GM10248 (cell line): Measurements from ENCODE around the gene MAN1C1.

Experiments used
- CTCF ChIA-PET: fragments of 300-600 bp; sonication (Branson Sonifier 250); formaldehyde crosslinking; extraction: SDS; loops from one replicate; lab custom pipeline; 2021; ENCODE audit warnings: antibody characterized with exemption; lab: Yijun Ruan, JAX
- POLR2A ChIA-PET: fragments of 350-650 bp; sonication (Branson Sonifier 250); formaldehyde crosslinking; extraction: SDS; loops from one replicate; lab custom pipeline; 2020; ENCODE audit warnings: antibody characterized with exemption; lab: Yijun Ruan, JAX
- DNase-seq: peaks from one replicate; pipeline ENCODE4 v3.0.0; 2012; ENCODE audit errors: extremely low spot score
- TF ChIP-seq, protein P1 (sequence below): IDR thresholded peaks from 2 replicates; pipeline ENCODE4 v1.5.1; 2012; ENCODE audit warnings: mild to moderate bottlenecking, low read depth; ENCODE audit errors: extremely low read depth, missing control alignments, control extremely low read depth

Gene MAN1C1

DNA sequence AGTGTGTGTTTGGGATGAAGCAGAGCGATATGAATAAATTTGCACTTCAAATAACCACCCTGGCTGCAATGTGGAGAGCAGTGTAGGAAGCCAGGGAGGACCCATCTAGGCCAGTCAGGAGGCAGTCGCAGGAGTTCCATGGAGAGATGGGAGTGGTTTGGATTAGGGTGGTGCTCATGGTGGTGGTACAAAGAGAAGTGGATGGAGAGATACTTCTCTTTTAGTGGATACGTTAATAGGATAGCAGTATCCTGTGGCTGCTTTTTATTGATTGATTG is 58.2 kb downstream of the MAN1C1 start:
- TF ChIP-seq, protein P1, sequence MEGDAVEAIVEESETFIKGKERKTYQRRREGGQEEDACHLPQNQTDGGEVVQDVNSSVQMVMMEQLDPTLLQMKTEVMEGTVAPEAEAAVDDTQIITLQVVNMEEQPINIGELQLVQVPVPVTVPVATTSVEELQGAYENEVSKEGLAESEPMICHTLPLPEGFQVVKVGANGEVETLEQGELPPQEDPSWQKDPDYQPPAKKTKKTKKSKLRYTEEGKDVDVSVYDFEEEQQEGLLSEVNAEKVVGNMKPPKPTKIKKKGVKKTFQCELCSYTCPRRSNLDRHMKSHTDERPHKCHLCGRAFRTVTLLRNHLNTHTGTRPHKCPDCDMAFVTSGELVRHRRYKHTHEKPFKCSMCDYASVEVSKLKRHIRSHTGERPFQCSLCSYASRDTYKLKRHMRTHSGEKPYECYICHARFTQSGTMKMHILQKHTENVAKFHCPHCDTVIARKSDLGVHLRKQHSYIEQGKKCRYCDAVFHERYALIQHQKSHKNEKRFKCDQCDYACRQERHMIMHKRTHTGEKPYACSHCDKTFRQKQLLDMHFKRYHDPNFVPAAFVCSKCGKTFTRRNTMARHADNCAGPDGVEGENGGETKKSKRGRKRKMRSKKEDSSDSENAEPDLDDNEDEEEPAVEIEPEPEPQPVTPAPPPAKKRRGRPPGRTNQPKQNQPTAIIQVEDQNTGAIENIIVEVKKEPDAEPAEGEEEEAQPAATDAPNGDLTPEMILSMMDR = no peak
- ChIA-PET POLR2A (no interaction called here), CTCF (no interaction called here)
- no peak for DNase-seq

DNA sequence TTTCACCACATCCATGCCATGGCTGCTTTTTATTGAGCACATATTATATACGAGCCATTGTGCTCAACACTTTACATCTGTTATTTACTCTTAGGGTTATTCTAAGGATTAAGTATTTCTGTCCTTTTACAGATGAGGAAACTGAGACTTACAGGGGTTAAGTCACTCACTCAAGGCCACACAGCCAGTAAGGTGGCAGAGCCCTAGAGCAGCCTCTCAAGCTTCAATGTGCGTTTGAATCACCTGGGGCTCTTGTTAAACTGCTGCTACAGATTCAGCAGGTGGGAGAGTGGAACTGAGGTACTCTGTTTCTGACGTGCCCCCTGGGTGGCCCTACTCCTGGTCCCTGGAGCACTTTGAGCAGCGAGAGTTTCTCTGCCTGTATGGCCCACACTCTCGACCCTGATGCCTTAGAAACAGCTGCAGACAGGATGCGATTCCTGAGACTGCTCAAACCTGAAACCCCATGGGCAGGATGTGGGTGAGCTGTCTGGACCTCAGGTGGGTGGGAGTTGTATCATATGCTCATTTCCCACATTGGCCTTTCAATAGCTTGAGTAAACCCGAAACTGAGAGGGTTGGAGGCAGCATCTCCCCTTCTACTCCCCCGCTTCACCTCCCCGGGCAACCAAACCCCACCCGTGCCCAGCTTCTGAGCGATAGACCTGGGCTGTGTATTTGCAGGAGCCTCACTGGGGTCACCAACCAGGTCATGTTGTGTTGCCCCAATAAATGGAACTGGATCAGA is 59.3 kb downstream of the MAN1C1 start:
- ChIA-PET POLR2A (no interaction called here), CTCF (interaction anchor here (1.4 to 1.5 kb wide), 2 partner anchors 8 to 10 kb away, joined by 3 to 5 read pairs; no protein-coding TSS in a partner anchor)
- TF ChIP-seq, protein P1 = no peak
- peak; percentile 77 for DNase-seq

DNA sequence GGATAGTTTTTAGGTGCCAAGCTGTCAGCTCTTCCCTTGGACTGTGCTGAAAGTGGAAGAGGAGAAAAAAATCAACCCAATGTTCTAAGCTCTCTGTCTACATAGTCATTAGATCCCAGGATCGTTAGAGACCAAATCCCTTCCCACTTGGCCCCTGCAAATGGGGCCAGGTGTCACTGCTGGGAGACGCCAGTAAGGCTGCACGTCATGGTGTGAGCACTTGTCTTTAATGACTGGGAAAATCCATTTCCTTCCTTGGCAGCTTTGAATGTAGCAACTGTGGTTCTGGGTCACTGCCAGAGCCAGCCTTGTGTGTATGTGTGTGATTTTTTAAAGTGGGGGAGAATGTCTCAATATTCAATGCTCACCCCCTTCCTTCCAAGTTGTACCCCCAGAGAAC is 59.9 kb downstream of the MAN1C1 start:
- ChIA-PET POLR2A (no interaction called here), CTCF (interaction anchor here (1.4 to 1.5 kb wide), 2 partner anchors 9 kb away, joined by 3 to 5 read pairs; no protein-coding TSS in a partner anchor)
- TF ChIP-seq, protein P1 = no peak
- no peak for DNase-seq

DNA sequence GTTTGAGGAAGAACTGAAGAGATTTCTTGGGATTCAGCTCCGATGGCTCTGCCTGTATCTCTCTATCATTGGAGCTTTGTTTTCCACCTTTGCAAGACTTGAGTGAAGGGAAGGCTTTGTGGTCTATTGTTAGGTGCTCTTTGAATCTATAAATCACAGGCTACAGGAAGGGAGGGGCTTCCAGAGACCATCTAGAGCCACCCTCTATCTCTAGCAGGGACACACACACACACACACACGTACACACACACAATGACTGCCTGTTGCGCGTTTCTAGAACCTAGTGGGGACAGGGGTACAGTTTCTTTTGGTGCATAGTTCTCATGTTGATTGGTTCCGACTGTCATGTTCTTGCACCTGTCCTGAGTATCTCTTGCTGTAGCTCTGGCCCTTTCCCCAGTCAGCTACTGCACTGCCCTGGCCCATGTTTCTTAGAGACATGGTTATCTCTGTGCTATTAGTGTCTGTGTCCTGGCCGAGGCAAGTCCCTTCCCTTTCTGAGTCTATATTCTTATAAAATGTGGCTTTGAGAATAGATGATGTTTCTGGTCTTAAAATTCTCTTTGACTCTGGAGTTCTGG is 60.7 kb downstream of the MAN1C1 start:
- DNase-seq = no peak
- TF ChIP-seq, protein P1 = no peak
- CTCF ChIA-PET = interaction anchor here (1.5 kb wide), 1 partner anchor 10 kb away, joined by 3 read pairs; no protein-coding TSS in a partner anchor
- POLR2A ChIA-PET = no interaction called here

DNA sequence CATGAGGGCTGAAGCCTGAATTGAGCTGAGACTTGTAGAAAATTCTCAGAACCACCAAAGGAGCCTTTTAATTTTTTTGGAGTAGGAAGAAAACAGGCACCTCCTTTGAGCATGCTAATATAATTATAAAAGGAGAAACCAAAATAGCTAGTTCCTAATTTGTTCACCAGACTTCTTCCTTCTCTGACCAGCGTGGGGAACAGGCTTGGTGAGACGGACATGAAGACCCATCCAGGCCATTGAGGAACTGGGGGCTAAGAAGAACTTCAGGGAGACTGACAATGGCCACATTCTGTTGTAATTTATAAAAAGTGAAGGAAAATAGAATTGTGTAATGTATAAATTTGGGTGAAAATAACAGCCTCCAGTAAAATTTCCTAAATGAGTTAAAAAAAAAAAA is 62.6 kb downstream of the MAN1C1 start:
- DNase-seq = no peak
- ChIA-PET POLR2A (no interaction called here), CTCF (interaction anchor here (1.0 kb wide), 1 partner anchor 159 kb away, joined by 3 read pairs; no protein-coding TSS in a partner anchor)
- TF ChIP-seq, protein P1 = no peak

DNA sequence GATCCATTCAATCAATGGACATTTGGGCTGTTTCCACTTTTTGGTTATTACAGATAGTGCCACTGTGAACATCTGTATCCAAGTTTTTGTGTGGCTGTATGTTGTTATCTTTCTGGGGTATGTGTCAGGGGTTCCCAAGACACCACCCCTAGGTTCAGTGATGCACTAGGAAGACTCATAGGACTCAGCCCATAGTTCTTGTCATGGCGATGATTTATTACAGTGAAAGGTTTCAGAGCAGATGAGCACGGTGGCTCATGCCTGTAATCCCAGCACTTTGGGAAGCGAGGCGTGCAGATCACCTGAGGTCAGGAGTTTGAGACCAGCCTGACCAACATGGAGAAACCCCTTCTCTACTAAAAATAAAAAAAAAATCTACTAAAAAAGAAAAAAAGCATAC is 64.1 kb downstream of the MAN1C1 start:
- CTCF ChIA-PET = no interaction called here
- TF ChIP-seq, protein P1 = no peak
- POLR2A ChIA-PET = no interaction called here
- no peak for DNase-seq
